DND-41 (cell line): ENCODE data around the gene ZNF593.

Experiments used
- ATAC-seq: fragments of 200-7000 bp; cut with Tn5 transposase; 3 replicates; pipeline ENCODE4 v1.9.1; 2021; ENCODE audit warnings: low read depth; ENCODE audit not compliant: insufficient read depth
- DNase-seq: peaks from one replicate; pipeline ENCODE4 v3.0.0-alpha.2; 2020
- H2AFZ ChIP-seq: 2 replicates; pipeline ENCODE4 v1.6.0; 2012; ENCODE audit warnings: low read depth, low read length
- H3K27ac ChIP-seq: 2 replicates; pipeline ENCODE4 v1.5.1; 2012; ENCODE audit warnings: low read length, inconsistent platforms
- H3K27me3 ChIP-seq: fragments of 200-600 bp; sonication (generic); 2 replicates; pipeline ENCODE4 v1.6.0; 2012; ENCODE audit warnings: low read length, mild to moderate bottlenecking, inconsistent platforms; ENCODE audit not compliant: insufficient read depth, poor library complexity
- H3K36me3 ChIP-seq: 2 replicates; pipeline ENCODE4 v1.5.1; 2012; ENCODE audit warnings: low read length, inconsistent platforms; ENCODE audit not compliant: insufficient read depth
- H3K4me1 ChIP-seq: 2 replicates; pipeline ENCODE4 v1.5.1; 2012; ENCODE audit warnings: mild to moderate bottlenecking, low read length; ENCODE audit not compliant: insufficient read depth
- H3K4me2 ChIP-seq: 2 replicates; pipeline ENCODE4 v1.6.0; 2012; ENCODE audit warnings: mild to moderate bottlenecking, moderate library complexity, low read length, inconsistent platforms; ENCODE audit not compliant: insufficient read depth
- H3K4me3 ChIP-seq, 2 experiments: fragments of 200-600 bp in 1 of 2; shearing (Covaris generic) in 1 of 2; 2 replicates each; pipeline ENCODE4 v1.5.1; 2012 to 2016; ENCODE audit warnings: inconsistent platforms in 2 of 2, low read length in 2 of 2, mild to moderate bottlenecking in 2 of 2, low read depth in 1 of 2, moderate library complexity in 1 of 2
- H3K79me2 ChIP-seq: 2 replicates; pipeline ENCODE4 v1.6.0; 2012; ENCODE audit warnings: low read length, inconsistent platforms; ENCODE audit not compliant: insufficient read depth
- H3K9ac ChIP-seq: 2 replicates; pipeline ENCODE4 v1.6.0; 2012; ENCODE audit warnings: low read depth, mild to moderate bottlenecking, inconsistent platforms, low read length, moderate library complexity
- H3K9me3 ChIP-seq: 2 replicates; pipeline ENCODE4 v1.5.1; 2012; ENCODE audit warnings: low read length, moderate library complexity, mild to moderate bottlenecking, inconsistent platforms; ENCODE audit not compliant: insufficient read depth, severe bottlenecking
- H4K20me1 ChIP-seq: 2 replicates; pipeline ENCODE4 v1.6.0; 2012; ENCODE audit warnings: low read length; ENCODE audit not compliant: insufficient read depth
- EZH2 ChIP-seq: IDR thresholded peaks from 3 replicates; pipeline ENCODE4 v1.6.1; 2012; ENCODE audit warnings: borderline replicate concordance, low read depth, mild to moderate bottlenecking, moderate library complexity, low read length, inconsistent platforms; ENCODE audit not compliant: severe bottlenecking
- TF ChIP-seq, protein P1 (sequence below): IDR thresholded peaks from 2 replicates; pipeline ENCODE4 v1.5.1; 2012; ENCODE audit warnings: borderline replicate concordance, low read length, moderate library complexity, mild to moderate bottlenecking; ENCODE audit not compliant: poor library complexity, severe bottlenecking; ENCODE audit errors: extremely low read depth

ZNF593 gene

GRCh38 chr1:26126321-26127084 is 43.2 kb upstream of the ZNF593 start:
- Histone ChIP-seq H3K4me1 (peaks cover 50% of the 10 kb centered on the region), H2AFZ (peak overlapping the region; percentile 32; the same call in 1 of the 2 replicates), H3K9me3 (no peaks in the 10 kb centered on the region), H3K27me3 (no peaks in the 10 kb centered on the region), H3K9ac (peak overlapping the region; percentile 57), H3K36me3 (peaks cover 22% of the 10 kb centered on the region), H3K4me3 (peak overlapping the region in 1 of 2 experiments; percentile 34; a peak in 2 of 4 replicates), H4K20me1 (no peaks in the 10 kb centered on the region), H3K27ac (peak overlapping the region; percentile 95), H3K4me2 (peak overlapping the region; percentile 56), H3K79me2 (peaks cover 26% of the 10 kb centered on the region)
- ATAC-seq: peak; percentile 96
- peak; percentile 77 for DNase-seq
- TF ChIP-seq, protein P1, sequence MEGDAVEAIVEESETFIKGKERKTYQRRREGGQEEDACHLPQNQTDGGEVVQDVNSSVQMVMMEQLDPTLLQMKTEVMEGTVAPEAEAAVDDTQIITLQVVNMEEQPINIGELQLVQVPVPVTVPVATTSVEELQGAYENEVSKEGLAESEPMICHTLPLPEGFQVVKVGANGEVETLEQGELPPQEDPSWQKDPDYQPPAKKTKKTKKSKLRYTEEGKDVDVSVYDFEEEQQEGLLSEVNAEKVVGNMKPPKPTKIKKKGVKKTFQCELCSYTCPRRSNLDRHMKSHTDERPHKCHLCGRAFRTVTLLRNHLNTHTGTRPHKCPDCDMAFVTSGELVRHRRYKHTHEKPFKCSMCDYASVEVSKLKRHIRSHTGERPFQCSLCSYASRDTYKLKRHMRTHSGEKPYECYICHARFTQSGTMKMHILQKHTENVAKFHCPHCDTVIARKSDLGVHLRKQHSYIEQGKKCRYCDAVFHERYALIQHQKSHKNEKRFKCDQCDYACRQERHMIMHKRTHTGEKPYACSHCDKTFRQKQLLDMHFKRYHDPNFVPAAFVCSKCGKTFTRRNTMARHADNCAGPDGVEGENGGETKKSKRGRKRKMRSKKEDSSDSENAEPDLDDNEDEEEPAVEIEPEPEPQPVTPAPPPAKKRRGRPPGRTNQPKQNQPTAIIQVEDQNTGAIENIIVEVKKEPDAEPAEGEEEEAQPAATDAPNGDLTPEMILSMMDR: no peak
- TF ChIP-seq EZH2: no peak

GRCh38 chr1:26127235-26128163 is 42.2 kb upstream of the ZNF593 start:
- no peaks in the 10 kb centered on the region for H3K9me3 ChIP-seq
- peaks cover 17% of the 10 kb centered on the region for H3K79me2 ChIP-seq
- peaks cover 12% of the 10 kb centered on the region; the same call in 1 of the 2 replicates for H3K36me3 ChIP-seq
- no peaks in the 10 kb centered on the region for H4K20me1 ChIP-seq
- peak overlapping the region in 1 of 2 experiments; percentile 34; a peak in 2 of 4 replicates for H3K4me3 ChIP-seq
- H3K4me1 ChIP-seq: peaks cover 50% of the 10 kb centered on the region
- H3K27ac ChIP-seq: peak overlapping the region; percentile 95
- DNase-seq (peak; percentile 32), ATAC-seq (peak; percentile 22; the same call in 2 of the 3 replicates)
- H2AFZ ChIP-seq: no peak overlapping the region
- peak overlapping the region; percentile 56 for H3K4me2 ChIP-seq
- TF ChIP-seq, protein P1: no peak
- no peak for TF ChIP-seq EZH2
- H3K9ac ChIP-seq: peak overlapping the region; percentile 57
- H3K27me3 ChIP-seq: no peaks in the 10 kb centered on the region

DNA sequence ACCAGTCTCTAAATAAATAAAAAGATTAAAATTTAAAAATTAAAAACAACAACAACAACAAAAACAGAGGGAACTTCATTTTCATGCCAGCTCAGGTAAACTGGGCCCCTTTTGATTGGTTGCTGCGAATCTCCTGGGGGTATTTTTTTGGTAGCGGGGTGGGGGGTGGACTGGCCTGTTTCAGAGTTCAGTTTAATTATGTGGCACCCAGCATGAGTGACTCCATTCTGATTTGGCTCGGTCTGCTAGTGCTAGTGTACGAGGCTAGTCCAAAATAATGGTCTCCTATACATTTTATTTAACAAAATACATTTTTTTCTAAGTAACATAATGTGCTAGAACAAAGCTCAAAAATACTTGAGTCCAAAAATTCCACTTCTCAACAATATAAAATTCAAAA is 39.9 kb upstream of the ZNF593 start:
- Histone ChIP-seq H3K79me2 (0 out of 2 replicates have a peak, but pooled peaks cover 2% of the 10 kb centered on the region), H3K4me1 (peaks cover 33% of the 10 kb centered on the region), H2AFZ (no peak overlapping the region), H3K9me3 (peaks cover 8% of the 10 kb centered on the region), H3K27me3 (no peaks in the 10 kb centered on the region), H3K4me2 (no peak overlapping the region), H3K9ac (no peak overlapping the region), H3K36me3 (no peaks in the 10 kb centered on the region), H3K27ac (no peak overlapping the region), H3K4me3 (no peak overlapping the region), H4K20me1 (no peaks in the 10 kb centered on the region)
- ATAC-seq (no peak), DNase-seq (no peak)
- TF ChIP-seq EZH2: no peak
- TF ChIP-seq, protein P1: no peak
